Effector CD8-positive, alpha-beta T cell (primary cell): ENCODE results near the gene ABCA4.

Source experiments
- DNase-seq: peaks from one replicate; lab custom pipeline; 2025; lab: John Stamatoyannopoulos, UW

ABCA4 gene

GRCh38 chr1:94083681-94084080 lies 37.3 kb downstream of the ABCA4 start:
- DNase-seq: no peak

- DNase-seq: no peak
These were observed 39.2 kb downstream of the ABCA4 start for GRCh38 chr1:94081566-94082344.

GRCh38 chr1:94079989-94080388 lies 41.0 kb downstream of the ABCA4 start:
- no peak for DNase-seq

- DNase-seq: no peak
These were observed 41.6 kb downstream of the ABCA4 start for GRCh38 chr1:94079080-94079940.

GRCh38 chr1:94072840-94073522 lies 48.0 kb downstream of the ABCA4 start:
- DNase-seq: no peak

- DNase-seq: no peak
These were observed 49.0 kb downstream of the ABCA4 start for GRCh38 chr1:94071976-94072375.

GRCh38 chr1:94071391-94071790 lies 49.6 kb downstream of the ABCA4 start:
- DNase-seq: no peak

GRCh38 chr1:94070865-94071264 lies 50.1 kb downstream of the ABCA4 start:
- no peak for DNase-seq

- no peak for DNase-seq
These were observed 51.0 kb downstream of the ABCA4 start for GRCh38 chr1:94069919-94070285.

- no peak for DNase-seq
These were observed 51.7 kb downstream of the ABCA4 start for GRCh38 chr1:94068999-94069918.

- no peak for DNase-seq
These were observed 52.6 kb downstream of the ABCA4 start for GRCh38 chr1:94068096-94068998.

- no peak for DNase-seq
These were observed 53.8 kb downstream of the ABCA4 start for GRCh38 chr1:94067196-94067595.

- no peak for DNase-seq
These were observed 57.6 kb downstream of the ABCA4 start for GRCh38 chr1:94063379-94063778.

- DNase-seq: no peak
These were observed 59.2 kb downstream of the ABCA4 start for GRCh38 chr1:94061513-94062443.

- DNase-seq: no peak
These were observed 60.2 kb downstream of the ABCA4 start for GRCh38 chr1:94060720-94061119.

- DNase-seq: no peak
These were observed 62.2 kb downstream of the ABCA4 start for GRCh38 chr1:94058766-94059165.

GRCh38 chr1:94056996-94057395 lies 64.0 kb downstream of the ABCA4 start:
- DNase-seq: no peak

GRCh38 chr1:94056171-94056570 lies 64.8 kb downstream of the ABCA4 start:
- DNase-seq: no peak

GRCh38 chr1:94055459-94056122 lies 65.4 kb downstream of the ABCA4 start:
- no peak for DNase-seq
